GM12878 (cell line): ENCODE data around the gene PAM. TPM values are rescaled to one million over a fixed set of nuclear protein-coding genes. Genes with fewer than 3 reads are reported as not detected.

Experiments
- ATAC-seq: fragments of 200-7000 bp; cut with Tn5 transposase; 3 replicates; pipeline ENCODE4 v1.9.1; 2020; ENCODE audit warnings: mild to moderate bottlenecking, moderate library complexity
- BruUV-seq: library from RNA; stranded (reverse); fragments of 400-500 nt; replicated peaks from 2 replicates; lab custom pipeline; 2021; lab: Mats Ljungman, UMichigan
- CTCF ChIA-PET: fragments of 300-600 bp; sonication (Branson Sonifier 250); formaldehyde crosslinking; extraction: SDS; loops from one replicate; lab custom pipeline; 2021; ENCODE audit warnings: inconsistent platforms; lab: Yijun Ruan, JAX
- POLR2A ChIA-PET: fragments of 350-600 bp; formaldehyde crosslinking; extraction: SDS; loops from one replicate; lab custom pipeline; 2021; ENCODE audit warnings: inconsistent platforms; lab: Charles Lee
- RAD21 ChIA-PET: fragments of 300-600 bp; sonication (Branson Sonifier 250); formaldehyde crosslinking; loops from one replicate; lab custom pipeline; 2023; ENCODE audit warnings: antibody characterized with exemption; ENCODE audit not compliant: unreplicated experiment; lab: Charles Lee
- SMC1A ChIA-PET: fragments of 300-600 bp; sonication (Branson Sonifier 250); formaldehyde crosslinking; loops from one replicate; lab custom pipeline; 2023; ENCODE audit not compliant: unreplicated experiment, uncharacterized antibody; lab: Charles Lee
- DNase-seq: peaks from one replicate; pipeline ENCODE4 v3.0.0-alpha.2; 2011; ENCODE audit warnings: low read depth, low spot score
- FAIRE-seq: peaks from 3 replicates; lab custom pipeline; 2011; peaks lifted over from hg19 to GRCh38; lab: Jason Lieb, UNC
- H2AFZ ChIP-seq: 2 replicates; pipeline ENCODE4 v1.6.0; 2011; ENCODE audit warnings: low read depth, low read length, control low read depth; ENCODE audit not compliant: control insufficient read depth
- H3K27ac ChIP-seq: 2 replicates; pipeline ENCODE4 v1.5.1; 2011; ENCODE audit warnings: control low read depth; ENCODE audit not compliant: control insufficient read depth, insufficient read depth
- H3K27me3 ChIP-seq, 2 experiments: replicated peaks in 1 of 2; 2 replicates each; pipeline versions ENCODE4 v1.6.0 to v1.6.1; 2011; ENCODE audit warnings: low read length in 1 of 2; ENCODE audit not compliant: control insufficient read depth in 2 of 2, insufficient read depth in 2 of 2
- H3K36me3 ChIP-seq, 2 experiments: 2 replicates each; pipeline ENCODE4 v1.5.1; 2011; ENCODE audit warnings: low read length in 1 of 2; ENCODE audit not compliant: control insufficient read depth in 2 of 2, insufficient read depth in 2 of 2
- H3K4me1 ChIP-seq: 2 replicates; pipeline ENCODE4 v1.6.1; 2011; ENCODE audit warnings: mild to moderate bottlenecking, low read length, moderate library complexity, mixed read lengths; ENCODE audit not compliant: control insufficient read depth, insufficient read depth
- H3K4me2 ChIP-seq: 2 replicates; pipeline ENCODE4 v1.6.0; 2011; ENCODE audit warnings: control low read depth; ENCODE audit not compliant: control insufficient read depth, insufficient read depth
- H3K4me3 ChIP-seq: fragments of 200-600 bp; sonication (generic); 2 replicates; pipeline ENCODE4 v1.5.1; 2016
- H3K79me2 ChIP-seq: 2 replicates; pipeline ENCODE4 v1.6.0; 2011; ENCODE audit warnings: low read length; ENCODE audit not compliant: control insufficient read depth, insufficient read depth
- H3K9ac ChIP-seq: 2 replicates; pipeline ENCODE4 v1.8.0; 2011; ENCODE audit warnings: low read length, control low read depth, mixed read lengths; ENCODE audit not compliant: control insufficient read depth, insufficient read depth
- H3K9me3 ChIP-seq: replicated peaks from 3 replicates; pipeline ENCODE4 v1.5.1; 2011; ENCODE audit warnings: mild to moderate bottlenecking, low read length; ENCODE audit not compliant: control insufficient read depth, insufficient read depth
- H4K20me1 ChIP-seq: 2 replicates; pipeline ENCODE4 v1.6.0; 2011; ENCODE audit not compliant: control insufficient read depth, insufficient read depth
- ETV6 ChIP-seq, 2 experiments: fragments of 450-650 bp in 1 of 2; IDR thresholded peaks in 1 of 2; conservative IDR thresholded peaks in 1 of 2; 2 replicates each; pipeline ENCODE4 v1.6.1; 2014; ENCODE audit warnings: antibody characterized with exemption in 1 of 2, borderline replicate concordance in 1 of 2, low read depth in 1 of 2, mild to moderate bottlenecking in 1 of 2, moderate library complexity in 1 of 2
- NFYA ChIP-seq: IDR thresholded peaks from 2 replicates; pipeline ENCODE4 v1.6.1; 2011; ENCODE audit warnings: low read depth, mild to moderate bottlenecking, low read length, improper control_type of control experiment, borderline replicate concordance
- ZNF217 ChIP-seq: fragments of 450-650 bp; IDR thresholded peaks from 2 replicates; pipeline ENCODE4 v1.6.1; 2017; ENCODE audit warnings: antibody characterized with exemption, mild to moderate bottlenecking
- WGBS: methylation state at CpG from one replicate; pipeline ENCODE4 v1.1.6; 2016; ENCODE audit warnings: low lambda C conversion rate; ENCODE audit not compliant: insufficient replicate concordance, insufficient coverage; ENCODE audit errors: missing lambda C conversion rate; 5-methylcytosine and 5-hydroxymethylcytosine counted together
- in situ Hi-C: fragments of 300-500 bp; cut with MboI; formaldehyde crosslinking; loops from 9 replicates; pipeline ENCODE4 v1.14.3; 2018; ENCODE audit warnings: mixed read lengths
- intact Hi-C: fragments of 100-400 bp; cut with micrococcal nuclease; formaldehyde crosslinking; loops from one replicate; pipeline ENCODE4 v1.14.2; 2022; ENCODE audit not compliant: unreplicated experiment
- polyA plus RNA-seq, 11 experiments: library from polyadenylated mRNA; depleted of rRNA in 4 of 11; unstranded in 6 of 11; stranded (reverse) in 5 of 11; fragments of >200 nt; fragmentation: Nextera tagmentation in 4 of 11; fragmentation: Illumina TruSeq in 1 of 11; extraction: Ambion mirVana in 4 of 11; extraction: Trizol in 1 of 11; gene quantifications; 1 replicate in 1 of 11; 2 replicates in 10 of 11; pipeline versions ENCODE4 v1.2.1 to v1.2.3, GENCODE V29; 2011 to 2016; ENCODE audit warnings: inconsistent platforms in 2 of 11, missing spikeins in 2 of 11, low read depth in 1 of 11
- total RNA-seq, 4 experiments: library from RNA; depleted of rRNA in 3 of 4; stranded (reverse); fragments of >200 nt in 3 of 4; fragmentation: Illumina TruSeq in 1 of 4; extraction: Trizol in 1 of 4; gene quantifications; 2 replicates each; pipeline versions ENCODE4 v1.2.1 to v1.2.3, GENCODE V29; 2013 to 2021
- TF ChIP-seq, protein P1 (sequence below): fragments of 450-650 bp; IDR thresholded peaks from 2 replicates; pipeline ENCODE4 v1.6.1; 2018; ENCODE audit warnings: mild to moderate bottlenecking, low read depth, moderate library complexity; ENCODE audit not compliant: partially characterized antibody
- TF ChIP-seq, protein P2 (sequence below): IDR thresholded peaks from 2 replicates; pipeline ENCODE4 v1.6.1; 2012; ENCODE audit warnings: improper control_type of control experiment, low read depth, low read length; ENCODE audit not compliant: insufficient replicate concordance

The PAM gene
- total and polyA plus RNA-seq, 10 of the 15 experiments (the other 5 are each of a cell fraction or from before 2014, with no cell fraction given), result 5.5 to 72.5 (median 15.4) TPM

DNA sequence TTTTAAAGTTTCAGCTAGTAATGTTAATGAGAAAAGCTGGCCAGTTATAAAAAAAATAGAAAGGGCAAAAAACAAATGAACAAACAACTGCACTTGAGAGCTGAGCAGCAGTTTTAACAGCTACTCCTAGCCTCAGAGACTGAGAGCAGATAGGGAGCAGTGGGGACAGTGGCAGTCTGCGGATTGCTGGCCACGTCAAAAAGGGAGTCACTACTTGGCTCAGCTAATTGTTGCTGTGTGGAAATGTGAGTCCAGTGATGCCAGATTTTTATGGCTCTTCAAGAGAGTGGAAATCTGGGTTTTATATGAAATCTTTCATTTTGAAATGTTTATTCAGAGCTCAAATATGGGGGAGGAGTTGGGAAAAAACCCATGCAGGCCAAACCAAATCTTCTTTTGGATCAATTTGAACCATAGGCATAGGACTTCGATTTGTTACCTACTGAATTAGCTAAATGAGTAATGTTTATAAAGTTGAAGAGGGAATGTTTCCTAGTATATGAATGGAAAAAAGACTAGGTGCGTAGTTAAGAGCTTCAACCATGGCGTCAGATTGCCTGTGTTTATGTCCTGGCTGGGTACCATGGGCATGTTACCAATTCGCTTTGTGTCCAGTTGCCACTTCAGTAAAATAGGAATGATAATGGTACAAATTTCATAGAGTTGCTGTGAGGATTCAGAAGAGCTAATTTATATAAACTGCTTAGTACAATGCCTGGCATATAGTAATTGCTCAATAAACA, 102.1 kb downstream of the PAM start:
- H3K36me3 ChIP-seq, result no peaks in the 10 kb centered on the region; a peak in 1 of 4 replicates
- H4K20me1 ChIP-seq, result no peaks in the 10 kb centered on the region
- RAD21 ChIA-PET, result interaction anchor here (1.1 kb wide), 1 partner anchor 75 kb away, joined by 3 read pairs; no protein-coding TSS in a partner anchor
- no peaks in the 10 kb centered on the region for H3K79me2 ChIP-seq
- in situ Hi-C loops, result no loop called here
- POLR2A ChIA-PET, result interaction anchor here (0.6 kb wide), 1 partner anchor 18 kb away, joined by 5 read pairs; no protein-coding TSS in a partner anchor
- intact Hi-C loops, result no loop called here
- no peak overlapping the region for H3K9ac ChIP-seq
- no peak overlapping the region for H2AFZ ChIP-seq
- ATAC-seq (no peak), FAIRE-seq (no peak), DNase-seq (no peak)
- CTCF ChIA-PET, result interaction anchor here (0.8 to 1.3 kb wide), 3 partner anchors 23 to 76 kb away, joined by 3 to 6 read pairs (median 3); no protein-coding TSS in a partner anchor
- no TSS peak for BruUV-seq
- H3K4me3 ChIP-seq, result no peak overlapping the region
- SMC1A ChIA-PET, result interaction anchor here (0.8 to 1.8 kb wide), 5 partner anchors 10 to 91 kb away, joined by 3 to 4 read pairs (median 3); no protein-coding TSS in a partner anchor
- no peaks in the 10 kb centered on the region for H3K4me1 ChIP-seq
- no peaks in the 10 kb centered on the region for H3K27me3 ChIP-seq
- no peaks in the 10 kb centered on the region for H3K9me3 ChIP-seq
- TF ChIP-seq, protein P1, sequence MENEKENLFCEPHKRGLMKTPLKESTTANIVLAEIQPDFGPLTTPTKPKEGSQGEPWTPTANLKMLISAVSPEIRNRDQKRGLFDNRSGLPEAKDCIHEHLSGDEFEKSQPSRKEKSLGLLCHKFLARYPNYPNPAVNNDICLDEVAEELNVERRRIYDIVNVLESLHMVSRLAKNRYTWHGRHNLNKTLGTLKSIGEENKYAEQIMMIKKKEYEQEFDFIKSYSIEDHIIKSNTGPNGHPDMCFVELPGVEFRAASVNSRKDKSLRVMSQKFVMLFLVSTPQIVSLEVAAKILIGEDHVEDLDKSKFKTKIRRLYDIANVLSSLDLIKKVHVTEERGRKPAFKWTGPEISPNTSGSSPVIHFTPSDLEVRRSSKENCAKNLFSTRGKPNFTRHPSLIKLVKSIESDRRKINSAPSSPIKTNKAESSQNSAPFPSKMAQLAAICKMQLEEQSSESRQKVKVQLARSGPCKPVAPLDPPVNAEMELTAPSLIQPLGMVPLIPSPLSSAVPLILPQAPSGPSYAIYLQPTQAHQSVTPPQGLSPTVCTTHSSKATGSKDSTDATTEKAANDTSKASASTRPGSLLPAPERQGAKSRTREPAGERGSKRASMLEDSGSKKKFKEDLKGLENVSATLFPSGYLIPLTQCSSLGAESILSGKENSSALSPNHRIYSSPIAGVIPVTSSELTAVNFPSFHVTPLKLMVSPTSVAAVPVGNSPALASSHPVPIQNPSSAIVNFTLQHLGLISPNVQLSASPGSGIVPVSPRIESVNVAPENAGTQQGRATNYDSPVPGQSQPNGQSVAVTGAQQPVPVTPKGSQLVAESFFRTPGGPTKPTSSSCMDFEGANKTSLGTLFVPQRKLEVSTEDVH, result no peak
- no peak for TF ChIP-seq ZNF217
- TF ChIP-seq ETV6 (conservative IDR thresholded peaks at IDR 0.05 in 1 of 2, IDR thresholded peaks at IDR 0.05 in 1 of 2; ENCODE audit: borderline replicate concordance in 1 of 2, low read depth in 1 of 2), result no peak
- no peak for TF ChIP-seq NFYA
- TF ChIP-seq, protein P2, sequence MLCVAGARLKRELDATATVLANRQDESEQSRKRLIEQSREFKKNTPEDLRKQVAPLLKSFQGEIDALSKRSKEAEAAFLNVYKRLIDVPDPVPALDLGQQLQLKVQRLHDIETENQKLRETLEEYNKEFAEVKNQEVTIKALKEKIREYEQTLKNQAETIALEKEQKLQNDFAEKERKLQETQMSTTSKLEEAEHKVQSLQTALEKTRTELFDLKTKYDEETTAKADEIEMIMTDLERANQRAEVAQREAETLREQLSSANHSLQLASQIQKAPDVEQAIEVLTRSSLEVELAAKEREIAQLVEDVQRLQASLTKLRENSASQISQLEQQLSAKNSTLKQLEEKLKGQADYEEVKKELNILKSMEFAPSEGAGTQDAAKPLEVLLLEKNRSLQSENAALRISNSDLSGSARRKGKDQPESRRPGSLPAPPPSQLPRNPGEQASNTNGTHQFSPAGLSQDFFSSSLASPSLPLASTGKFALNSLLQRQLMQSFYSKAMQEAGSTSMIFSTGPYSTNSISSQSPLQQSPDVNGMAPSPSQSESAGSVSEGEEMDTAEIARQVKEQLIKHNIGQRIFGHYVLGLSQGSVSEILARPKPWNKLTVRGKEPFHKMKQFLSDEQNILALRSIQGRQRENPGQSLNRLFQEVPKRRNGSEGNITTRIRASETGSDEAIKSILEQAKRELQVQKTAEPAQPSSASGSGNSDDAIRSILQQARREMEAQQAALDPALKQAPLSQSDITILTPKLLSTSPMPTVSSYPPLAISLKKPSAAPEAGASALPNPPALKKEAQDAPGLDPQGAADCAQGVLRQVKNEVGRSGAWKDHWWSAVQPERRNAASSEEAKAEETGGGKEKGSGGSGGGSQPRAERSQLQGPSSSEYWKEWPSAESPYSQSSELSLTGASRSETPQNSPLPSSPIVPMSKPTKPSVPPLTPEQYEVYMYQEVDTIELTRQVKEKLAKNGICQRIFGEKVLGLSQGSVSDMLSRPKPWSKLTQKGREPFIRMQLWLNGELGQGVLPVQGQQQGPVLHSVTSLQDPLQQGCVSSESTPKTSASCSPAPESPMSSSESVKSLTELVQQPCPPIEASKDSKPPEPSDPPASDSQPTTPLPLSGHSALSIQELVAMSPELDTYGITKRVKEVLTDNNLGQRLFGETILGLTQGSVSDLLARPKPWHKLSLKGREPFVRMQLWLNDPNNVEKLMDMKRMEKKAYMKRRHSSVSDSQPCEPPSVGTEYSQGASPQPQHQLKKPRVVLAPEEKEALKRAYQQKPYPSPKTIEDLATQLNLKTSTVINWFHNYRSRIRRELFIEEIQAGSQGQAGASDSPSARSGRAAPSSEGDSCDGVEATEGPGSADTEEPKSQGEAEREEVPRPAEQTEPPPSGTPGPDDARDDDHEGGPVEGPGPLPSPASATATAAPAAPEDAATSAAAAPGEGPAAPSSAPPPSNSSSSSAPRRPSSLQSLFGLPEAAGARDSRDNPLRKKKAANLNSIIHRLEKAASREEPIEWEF, result no peak
- 89% methylated on average over 6 of the region's 6 CpGs for WGBS
- no peak overlapping the region for H3K27ac ChIP-seq
- no peak overlapping the region for H3K4me2 ChIP-seq
